AG08395 (cell line): ENCODE results near the gene RAB15.

Experiments used
- DNase-seq: peaks from one replicate; pipeline ENCODE4 v3.0.0; 2012; ENCODE audit warnings: mixed read lengths, low spot score

RAB15 gene

GRCh38 chr14:64990296-64990695 is 18.2 kb upstream of the RAB15 start:
- no peak for DNase-seq

- no peak for DNase-seq
These were observed 15.3 kb upstream of the RAB15 start for GRCh38 chr14:64987438-64987767.

GRCh38 chr14:64986648-64987437 is 14.7 kb upstream of the RAB15 start, which contains the start of gene FNTB:
FNTB (plus strand) TSS chr14:64986895; CDS start chr14:64986954, 59 bp downstream.
- DNase-seq: peak; percentile 97

- peak; percentile 51 for DNase-seq
These were observed 11.5 kb upstream of the RAB15 start for GRCh38 chr14:64983439-64984310.

GRCh38 chr14:64979336-64980074 is 7.4 kb upstream of the RAB15 start:
- peak; percentile 39 for DNase-seq

- no peak for DNase-seq
These were observed 2.4 kb upstream of the RAB15 start for GRCh38 chr14:64974563-64974962.

GRCh38 chr14:64973826-64974225 is 1.7 kb upstream of the RAB15 start:
- no peak for DNase-seq

- no peak for DNase-seq
These were observed 898 bp upstream of the RAB15 start for GRCh38 chr14:64973026-64973442.

GRCh38 chr14:64971491-64971942 is 619 bp downstream of the RAB15 start:
- no peak for DNase-seq

GRCh38 chr14:64970776-64971477 is 1.2 kb downstream of the RAB15 start:
- DNase-seq: no peak

- no peak for DNase-seq
These were observed 2.1 kb downstream of the RAB15 start for GRCh38 chr14:64970041-64970440.

- no peak for DNase-seq
These were observed 3.5 kb downstream of the RAB15 start for GRCh38 chr14:64968651-64969050.

GRCh38 chr14:64968167-64968566 is 4.0 kb downstream of the RAB15 start:
- DNase-seq: no peak

GRCh38 chr14:64966976-64967375 is 5.2 kb downstream of the RAB15 start:
- DNase-seq: no peak

- DNase-seq: no peak
These were observed 6.7 kb downstream of the RAB15 start for GRCh38 chr14:64965356-64966000.

GRCh38 chr14:64963611-64964010 is 8.5 kb downstream of the RAB15 start:
- no peak for DNase-seq

- no peak for DNase-seq
These were observed 11.3 kb downstream of the RAB15 start for GRCh38 chr14:64960762-64961276.

- DNase-seq: no peak
These were observed 13.4 kb downstream of the RAB15 start for GRCh38 chr14:64958743-64959142.

- DNase-seq: no peak
These were observed 13.9 kb downstream of the RAB15 start for GRCh38 chr14:64958201-64958600.

- DNase-seq: no peak
These were observed 15.3 kb downstream of the RAB15 start for GRCh38 chr14:64956697-64957406.
